HS-5 (cell line): Measurements from ENCODE around the gene ARHGEF9.
"Not testable (repeated sequence)": the region's sequence is repeated elsewhere in the genome, so short reads cannot be mapped to it uniquely, and the experiment has no call there.

Source experiments
- DNase-seq: peaks from one replicate; pipeline ENCODE4 v3.0.0-alpha.2; 2012; ENCODE audit warnings: low read depth

The ARHGEF9 gene

GRCh38 chrX:63658920-63659319 lies 126.1 kb downstream of the ARHGEF9 start:
- no peak for DNase-seq

- peak; percentile 48 for DNase-seq
Observed at GRCh38 chrX:63657821-63658220, 127.2 kb downstream of the ARHGEF9 start.

GRCh38 chrX:63656871-63657580 lies 128.0 kb downstream of the ARHGEF9 start:
- peak; percentile 46 for DNase-seq

GRCh38 chrX:63652086-63652765 lies 132.8 kb downstream of the ARHGEF9 start:
- peak; percentile 26 for DNase-seq

- DNase-seq, result not testable (repeated sequence)
Observed at GRCh38 chrX:63645748-63646147, 139.3 kb downstream of the ARHGEF9 start.

GRCh38 chrX:63635750-63636149 lies 149.3 kb downstream of the ARHGEF9 start:
- no peak for DNase-seq

GRCh38 chrX:63613531-63614028 lies 171.4 kb downstream of the ARHGEF9 start:
- DNase-seq, result no peak

- no peak for DNase-seq
Observed at GRCh38 chrX:63585936-63586335, 199.1 kb downstream of the ARHGEF9 start.
